ENCODE measurements around the gene KLHL8. TPM values are rescaled to one million over a fixed set of nuclear protein-coding genes. Genes with fewer than 3 reads are reported as not detected.
"Not testable (repeated sequence)": the region's sequence is repeated elsewhere in the genome, so short reads cannot be mapped to it uniquely, and the experiment has no call there.

Gene KLHL8
- total RNA-seq, 1 donor, result 5.4 TPM

GRCh38 chr4:87185146-87185870 is 35.1 kb downstream of the KLHL8 start:
- DNase-seq (ENCODE audit: low read depth in 2 of 3, low spot score in 2 of 3), result no peak

GRCh38 chr4:87180767-87181166 is 39.7 kb downstream of the KLHL8 start:
- DNase-seq (ENCODE audit: low read depth in 2 of 3, low spot score in 2 of 3), result no peak

GRCh38 chr4:87179751-87180150 is 40.7 kb downstream of the KLHL8 start:
- no peak for DNase-seq (ENCODE audit: low read depth in 2 of 3, low spot score in 2 of 3)

- DNase-seq (ENCODE audit: low read depth in 2 of 3, low spot score in 2 of 3), result no peak
Observed at GRCh38 chr4:87174672-87175071, 45.7 kb downstream of the KLHL8 start.

- DNase-seq (ENCODE audit: low read depth in 2 of 3, low spot score in 2 of 3), result no peak
Observed at GRCh38 chr4:87171944-87172343, 48.5 kb downstream of the KLHL8 start.

GRCh38 chr4:87166296-87166854 is 54.0 kb downstream of the KLHL8 start:
- no peak for DNase-seq (ENCODE audit: low read depth in 2 of 3, low spot score in 2 of 3)

GRCh38 chr4:87165892-87166291 is 54.5 kb downstream of the KLHL8 start:
- no peak for DNase-seq (ENCODE audit: low read depth in 2 of 3, low spot score in 2 of 3)

- no peak for DNase-seq (ENCODE audit: low read depth in 2 of 3, low spot score in 2 of 3)
Observed at GRCh38 chr4:87153078-87153870, 67.1 kb downstream of the KLHL8 start.

- no peak for DNase-seq (ENCODE audit: low read depth in 2 of 3, low spot score in 2 of 3)
Observed at GRCh38 chr4:87152310-87153041, 67.9 kb downstream of the KLHL8 start.

GRCh38 chr4:87151730-87152129 is 68.7 kb downstream of the KLHL8 start:
- DNase-seq (ENCODE audit: low read depth in 2 of 3, low spot score in 2 of 3), result no peak

- peak; percentile 42 to 86 (median 62) for DNase-seq (ENCODE audit: low read depth in 2 of 3, low spot score in 2 of 3)
Observed at GRCh38 chr4:87150498-87151261, 69.7 kb downstream of the KLHL8 start.

GRCh38 chr4:87147116-87147515 is 73.3 kb downstream of the KLHL8 start:
- DNase-seq (ENCODE audit: low read depth in 2 of 3, low spot score in 2 of 3), result no peak

GRCh38 chr4:87145934-87146333 is 74.5 kb downstream of the KLHL8 start:
- not testable (repeated sequence) for DNase-seq (ENCODE audit: low read depth in 2 of 3, low spot score in 2 of 3)

- peak in 1 of 3 donors; percentile 18 for DNase-seq (ENCODE audit: low read depth in 2 of 3, low spot score in 2 of 3)
Observed at GRCh38 chr4:87144356-87144755, 76.1 kb downstream of the KLHL8 start.

GRCh38 chr4:87141428-87141827 is 79.0 kb downstream of the KLHL8 start:
- DNase-seq (ENCODE audit: low read depth in 2 of 3, low spot score in 2 of 3), result no peak

GRCh38 chr4:87134122-87134521 is 86.3 kb downstream of the KLHL8 start:
- DNase-seq (ENCODE audit: low read depth in 2 of 3, low spot score in 2 of 3), result no peak

GRCh38 chr4:87133183-87133582 is 87.2 kb downstream of the KLHL8 start:
- DNase-seq (ENCODE audit: low read depth in 2 of 3, low spot score in 2 of 3), result no peak

GRCh38 chr4:87132035-87132434 is 88.4 kb downstream of the KLHL8 start:
- no peak for DNase-seq (ENCODE audit: low read depth in 2 of 3, low spot score in 2 of 3)

- no peak for DNase-seq (ENCODE audit: low read depth in 2 of 3, low spot score in 2 of 3)
Observed at GRCh38 chr4:87130985-87131703, 89.3 kb downstream of the KLHL8 start.

GRCh38 chr4:87129681-87130080 is 90.7 kb downstream of the KLHL8 start:
- DNase-seq (ENCODE audit: low read depth in 2 of 3, low spot score in 2 of 3), result no peak
